G401 (cell line): ENCODE measurements around the gene FBRSL1. TPM values are rescaled to one million over a fixed set of nuclear protein-coding genes. Genes with fewer than 3 reads are reported as not detected.

Source experiments
- DNase-seq: peaks from one replicate; pipeline ENCODE4 v3.0.0-alpha.2; 2015; ENCODE audit warnings: low spot score
- in situ Hi-C: cut with HindIII; loops from 2 replicates; pipeline ENCODE4 v1.10.0; 2016; ENCODE audit warnings: low sequenced_read_pairs, mixed read lengths
- total RNA-seq: library from RNA; depleted of rRNA; stranded (reverse); fragments of >200 nt; shearing (Covaris generic); gene quantifications from 2 replicates; pipeline ENCODE4 v1.2.3, GENCODE V29; 2014

The FBRSL1 gene
- total RNA-seq, 1 experiment from 2014 or later: 9.5 TPM

GRCh38 chr12:132516095-132517012 is 26.4 kb downstream of the FBRSL1 start:
- in situ Hi-C loops: no loop called here

GRCh38 chr12:132517013-132517739 is 27.2 kb downstream of the FBRSL1 start:
- in situ Hi-C loops: no loop called here
- no peak for DNase-seq

More at GRCh38 chr12:132516095-132517012, 26.4 kb downstream of the FBRSL1 start:
- no peak for DNase-seq

GRCh38 chr12:132517740-132518100 is 27.8 kb downstream of the FBRSL1 start:
- DNase-seq: peak; percentile 15
- in situ Hi-C loops: no loop called here

GRCh38 chr12:132518354-132518992 is 28.5 kb downstream of the FBRSL1 start:
- in situ Hi-C loops: no loop called here
- DNase-seq: no peak

GRCh38 chr12:132520421-132521199 is 30.7 kb downstream of the FBRSL1 start:
- in situ Hi-C loops: no loop called here
- no peak for DNase-seq

GRCh38 chr12:132521200-132521580 is 31.2 kb downstream of the FBRSL1 start:
- DNase-seq: no peak
- in situ Hi-C loops: no loop called here

- no peak for DNase-seq
These were observed 31.9 kb downstream of the FBRSL1 start for GRCh38 chr12:132521712-132522292.

GRCh38 chr12:132522592-132523380 is 32.8 kb downstream of the FBRSL1 start:
- peak; percentile 59 for DNase-seq
- in situ Hi-C loops: no loop called here

More at GRCh38 chr12:132521712-132522292, 31.9 kb downstream of the FBRSL1 start:
- in situ Hi-C loops: no loop called here

GRCh38 chr12:132523576-132524331 is 33.8 kb downstream of the FBRSL1 start:
- in situ Hi-C loops: no loop called here
- DNase-seq: peak; percentile 79

- DNase-seq: no peak
- in situ Hi-C loops: no loop called here
These were observed 34.5 kb downstream of the FBRSL1 start for GRCh38 chr12:132524405-132524804.

- in situ Hi-C loops: no loop called here
- DNase-seq: no peak
These were observed 35.3 kb downstream of the FBRSL1 start for GRCh38 chr12:132525011-132525832.

- no peak for DNase-seq
- in situ Hi-C loops: no loop called here
These were observed 36.0 kb downstream of the FBRSL1 start for GRCh38 chr12:132525833-132526455.

- in situ Hi-C loops: no loop called here
- no peak for DNase-seq
These were observed 37.4 kb downstream of the FBRSL1 start for GRCh38 chr12:132527186-132527882.

- DNase-seq: no peak
- in situ Hi-C loops: no loop called here
These were observed 37.9 kb downstream of the FBRSL1 start for GRCh38 chr12:132527883-132528264.

GRCh38 chr12:132528564-132529106 is 38.7 kb downstream of the FBRSL1 start:
- in situ Hi-C loops: no loop called here
- no peak for DNase-seq
